Neural progenitor cell (in vitro differentiated cells): ENCODE measurements around the gene FAM217A.

Experiments
- EZH2 ChIP-seq: fragments of 200-600 bp; sonication (generic); IDR thresholded peaks from 2 replicates; pipeline ENCODE4 v1.6.1; 2017; ENCODE audit warnings: antibody characterized with exemption, mild to moderate bottlenecking, moderate library complexity
- EZH2phosphoT487 ChIP-seq: fragments of 200-600 bp; sonication (generic); IDR thresholded peaks from 2 replicates; pipeline ENCODE4 v1.6.1; 2017; ENCODE audit warnings: antibody characterized with exemption
- TF ChIP-seq, protein P1 (sequence below): fragments of 200-600 bp; sonication (generic); IDR thresholded peaks from 2 replicates; pipeline ENCODE4 v1.5.1; 2017; ENCODE audit warnings: antibody characterized with exemption, mild to moderate bottlenecking

DNA sequence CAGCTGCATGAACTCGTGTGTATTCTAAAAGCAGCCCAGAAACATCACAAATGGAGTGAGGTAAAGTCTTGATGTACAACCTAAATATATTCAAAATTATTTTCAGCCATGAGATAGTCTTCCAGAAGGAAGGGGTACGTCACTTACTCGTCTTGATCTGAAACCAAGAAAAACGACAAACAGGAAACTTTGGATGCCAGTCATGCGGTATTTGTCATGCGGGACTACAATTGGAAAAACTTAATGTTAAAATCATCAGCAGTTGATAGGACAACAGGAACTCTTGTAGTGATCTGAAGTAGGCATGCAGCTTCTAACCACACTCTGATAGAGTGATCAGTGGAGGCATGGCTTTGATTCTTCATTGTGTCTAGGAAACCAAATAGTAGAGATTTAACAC is 29.7 kb downstream of the FAM217A start:
- TF ChIP-seq EZH2phosphoT487 (no peak), EZH2 (no peak)
- TF ChIP-seq, protein P1, sequence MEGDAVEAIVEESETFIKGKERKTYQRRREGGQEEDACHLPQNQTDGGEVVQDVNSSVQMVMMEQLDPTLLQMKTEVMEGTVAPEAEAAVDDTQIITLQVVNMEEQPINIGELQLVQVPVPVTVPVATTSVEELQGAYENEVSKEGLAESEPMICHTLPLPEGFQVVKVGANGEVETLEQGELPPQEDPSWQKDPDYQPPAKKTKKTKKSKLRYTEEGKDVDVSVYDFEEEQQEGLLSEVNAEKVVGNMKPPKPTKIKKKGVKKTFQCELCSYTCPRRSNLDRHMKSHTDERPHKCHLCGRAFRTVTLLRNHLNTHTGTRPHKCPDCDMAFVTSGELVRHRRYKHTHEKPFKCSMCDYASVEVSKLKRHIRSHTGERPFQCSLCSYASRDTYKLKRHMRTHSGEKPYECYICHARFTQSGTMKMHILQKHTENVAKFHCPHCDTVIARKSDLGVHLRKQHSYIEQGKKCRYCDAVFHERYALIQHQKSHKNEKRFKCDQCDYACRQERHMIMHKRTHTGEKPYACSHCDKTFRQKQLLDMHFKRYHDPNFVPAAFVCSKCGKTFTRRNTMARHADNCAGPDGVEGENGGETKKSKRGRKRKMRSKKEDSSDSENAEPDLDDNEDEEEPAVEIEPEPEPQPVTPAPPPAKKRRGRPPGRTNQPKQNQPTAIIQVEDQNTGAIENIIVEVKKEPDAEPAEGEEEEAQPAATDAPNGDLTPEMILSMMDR = no peak
